ENCODE measurements around the gene ADAT2. TPM values are rescaled to one million over a fixed set of nuclear protein-coding genes. Genes with fewer than 3 reads are reported as not detected.

The ADAT2 gene
- total and polyA plus RNA-seq, 2 of the 13 experiments (the other 11 are each of a cell fraction or from before 2014, with no cell fraction given): 10.5 to 18.3 TPM

GRCh38 chr6:143410859-143411270, 39.6 kb downstream of the ADAT2 start (continued):
- TF ChIP-seq ZNF318 (CRISPR knock-in tag; IDR thresholded peaks at IDR 0.05) (no peak), STAG1 (CRISPR knock-in tag; IDR thresholded peaks at IDR 0.05) (no peak), THAP8 (CRISPR knock-in tag; IDR thresholded peaks at IDR 0.05; ENCODE audit: borderline replicate concordance) (no peak), TAF15 (IDR thresholded peaks at IDR 0.05; ENCODE audit: low read depth, low read length, poor library complexity, severe bottlenecking) (no peak), ZNF558 (CRISPR knock-in tag; IDR thresholded peaks at IDR 0.05; ENCODE audit: borderline replicate concordance) (no peak), NR1H2 (CRISPR knock-in tag; IDR thresholded peaks at IDR 0.05; ENCODE audit: borderline replicate concordance, low read depth) (no peak), ZNF232 (CRISPR knock-in tag; IDR thresholded peaks at IDR 0.05; ENCODE audit: borderline replicate concordance) (no peak), ETV6 (CRISPR knock-in tag; conservative IDR thresholded peaks at IDR 0.05) (no peak), KLF6 (CRISPR knock-in tag; IDR thresholded peaks at IDR 0.05) (no peak), CBFB (CRISPR knock-in tag; IDR thresholded peaks at IDR 0.05) (peak; percentile 69; the same call in 1 of the 2 replicates), ZNF766 (CRISPR knock-in tag; IDR thresholded peaks at IDR 0.05; ENCODE audit: borderline replicate concordance) (no peak), ZNF367 (CRISPR knock-in tag; IDR thresholded peaks at IDR 0.05; ENCODE audit: borderline replicate concordance) (no peak), ZNF230 (CRISPR knock-in tag; IDR thresholded peaks at IDR 0.05) (no peak), ZNF331 (CRISPR knock-in tag; IDR thresholded peaks at IDR 0.05) (peak; percentile 84), ZNF773 (CRISPR knock-in tag; IDR thresholded peaks at IDR 0.05; ENCODE audit: borderline replicate concordance) (no peak), ETV5 (CRISPR knock-in tag; IDR thresholded peaks at IDR 0.05; ENCODE audit: borderline replicate concordance) (no peak)
- TF ChIP-seq, protein P1, sequence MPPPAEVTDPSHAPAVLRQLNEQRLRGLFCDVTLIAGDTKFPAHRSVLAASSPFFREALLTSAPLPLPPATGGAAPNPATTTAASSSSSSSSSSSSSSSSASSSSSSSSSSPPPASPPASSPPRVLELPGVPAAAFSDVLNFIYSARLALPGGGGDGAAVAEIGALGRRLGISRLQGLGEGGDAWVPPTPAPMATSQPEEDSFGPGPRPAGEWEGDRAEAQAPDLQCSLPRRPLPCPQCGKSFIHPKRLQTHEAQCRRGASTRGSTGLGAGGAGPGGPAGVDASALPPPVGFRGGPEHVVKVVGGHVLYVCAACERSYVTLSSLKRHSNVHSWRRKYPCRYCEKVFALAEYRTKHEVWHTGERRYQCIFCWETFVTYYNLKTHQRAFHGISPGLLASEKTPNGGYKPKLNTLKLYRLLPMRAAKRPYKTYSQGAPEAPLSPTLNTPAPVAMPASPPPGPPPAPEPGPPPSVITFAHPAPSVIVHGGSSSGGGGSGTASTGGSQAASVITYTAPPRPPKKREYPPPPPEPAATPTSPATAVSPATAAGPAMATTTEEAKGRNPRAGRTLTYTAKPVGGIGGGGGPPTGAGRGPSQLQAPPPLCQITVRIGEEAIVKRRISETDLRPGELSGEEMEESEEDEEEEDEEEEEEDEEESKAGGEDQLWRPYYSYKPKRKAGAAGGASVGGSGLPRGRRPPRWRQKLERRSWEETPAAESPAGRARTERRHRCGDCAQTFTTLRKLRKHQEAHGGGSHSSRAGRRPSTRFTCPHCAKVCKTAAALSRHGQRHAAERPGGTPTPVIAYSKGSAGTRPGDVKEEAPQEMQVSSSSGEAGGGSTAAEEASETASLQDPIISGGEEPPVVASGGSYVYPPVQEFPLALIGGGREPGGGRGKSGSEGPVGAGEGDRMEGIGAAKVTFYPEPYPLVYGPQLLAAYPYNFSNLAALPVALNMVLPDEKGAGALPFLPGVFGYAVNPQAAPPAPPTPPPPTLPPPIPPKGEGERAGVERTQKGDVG (CRISPR knock-in tag; IDR thresholded peaks at IDR 0.05; ENCODE audit: borderline replicate concordance): no peak
- TF ChIP-seq, protein P2, sequence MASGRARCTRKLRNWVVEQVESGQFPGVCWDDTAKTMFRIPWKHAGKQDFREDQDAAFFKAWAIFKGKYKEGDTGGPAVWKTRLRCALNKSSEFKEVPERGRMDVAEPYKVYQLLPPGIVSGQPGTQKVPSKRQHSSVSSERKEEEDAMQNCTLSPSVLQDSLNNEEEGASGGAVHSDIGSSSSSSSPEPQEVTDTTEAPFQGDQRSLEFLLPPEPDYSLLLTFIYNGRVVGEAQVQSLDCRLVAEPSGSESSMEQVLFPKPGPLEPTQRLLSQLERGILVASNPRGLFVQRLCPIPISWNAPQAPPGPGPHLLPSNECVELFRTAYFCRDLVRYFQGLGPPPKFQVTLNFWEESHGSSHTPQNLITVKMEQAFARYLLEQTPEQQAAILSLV (CRISPR knock-in tag; IDR thresholded peaks at IDR 0.05; ENCODE audit: borderline replicate concordance): no peak
